CD8-positive, alpha-beta memory T cell (primary cell): Measurements from ENCODE around the gene GOLGA8G. TPM values are rescaled to one million over a fixed set of nuclear protein-coding genes. Genes with fewer than 3 reads are reported as not detected.

Experiments
- polyA plus RNA-seq: library from polyadenylated mRNA; unstranded; fragments of 300-500 nt; fragmentation: Illumina TruSeq; gene quantifications from one replicate; pipeline ENCODE4 v1.2.3, GENCODE V29; 2021
- total RNA-seq, 2 experiments: library from RNA; stranded (reverse); gene quantifications; one replicate each; pipeline ENCODE4 v1.2.3, GENCODE V29; 2021

GOLGA8G gene
- total and polyA plus RNA-seq, 3 experiments from 2014 or later = not detected

Other genes starting within 250 kb of the GOLGA8G start
- gene HERC2, start 210.8 kb downstream of the GOLGA8G start, total RNA-seq = 10 to 100 TPM; 31.0 to 37.3 TPM
- gene HERC2, start 210.8 kb downstream of the GOLGA8G start, polyA plus RNA-seq = 10.1 TPM
- gene GOLGA6L24, start 174.9 kb downstream of the GOLGA8G start, total RNA-seq = not detected
- not detected for gene GOLGA6L24, start 174.9 kb downstream of the GOLGA8G start, polyA plus RNA-seq
- gene GOLGA8F, start 154.3 kb downstream of the GOLGA8G start, total RNA-seq = not detected
- not detected for gene GOLGA8F, start 154.3 kb downstream of the GOLGA8G start, polyA plus RNA-seq
- gene GOLGA6L25, start 20.6 kb upstream of the GOLGA8G start, total RNA-seq = not detected
- not detected for gene GOLGA6L25, start 20.6 kb upstream of the GOLGA8G start, polyA plus RNA-seq
- under 1 TPM in 1 of 2 experiments, not detected in 1; 0.53 TPM for gene GOLGA8M, start 179.4 kb upstream of the GOLGA8G start, total RNA-seq
- gene GOLGA8M, start 179.4 kb upstream of the GOLGA8G start, polyA plus RNA-seq = not detected